Activated T-helper 1 cell treated with Interleukin-2 at 50 U/mL for 16 hours (primary cell): ENCODE results near the gene GFPT1.

Experiments used
- DNase-seq: peaks from one replicate; pipeline ENCODE4 v3.0.0-alpha.2; 2020; ENCODE audit warnings: low read depth

The GFPT1 gene

DNA sequence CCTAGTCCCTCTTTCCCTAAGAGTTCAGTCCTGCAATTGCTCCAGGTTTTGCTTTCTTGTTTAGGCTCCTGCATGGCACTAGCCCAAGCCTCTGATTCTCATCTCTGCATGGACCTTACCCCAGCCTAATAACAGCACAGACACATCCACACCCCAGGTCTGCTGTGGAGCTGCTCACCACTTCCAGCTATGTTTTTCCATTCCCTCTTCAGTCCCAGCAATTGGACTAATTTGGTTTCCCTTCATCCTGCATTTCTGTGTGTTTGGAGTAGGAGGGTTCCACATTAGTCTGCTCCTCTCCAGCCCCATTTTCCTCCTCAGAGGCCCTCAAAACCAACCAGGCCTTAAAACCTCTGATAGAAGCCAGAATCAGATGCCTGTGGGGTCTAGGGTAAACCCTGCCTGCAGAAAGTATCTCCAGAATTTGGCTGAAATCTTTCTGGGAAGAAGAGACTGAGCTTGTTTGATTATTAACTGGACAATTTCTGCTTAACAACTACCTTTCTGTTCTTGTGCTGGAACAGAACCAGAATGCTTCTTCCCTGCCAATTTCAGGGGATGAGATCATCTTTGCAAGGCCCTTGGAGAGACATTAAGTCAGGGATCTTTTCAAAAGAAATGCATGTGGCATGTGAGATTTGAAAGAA is 95.9 kb downstream of the GFPT1 start:
- DNase-seq, result no peak

DNA sequence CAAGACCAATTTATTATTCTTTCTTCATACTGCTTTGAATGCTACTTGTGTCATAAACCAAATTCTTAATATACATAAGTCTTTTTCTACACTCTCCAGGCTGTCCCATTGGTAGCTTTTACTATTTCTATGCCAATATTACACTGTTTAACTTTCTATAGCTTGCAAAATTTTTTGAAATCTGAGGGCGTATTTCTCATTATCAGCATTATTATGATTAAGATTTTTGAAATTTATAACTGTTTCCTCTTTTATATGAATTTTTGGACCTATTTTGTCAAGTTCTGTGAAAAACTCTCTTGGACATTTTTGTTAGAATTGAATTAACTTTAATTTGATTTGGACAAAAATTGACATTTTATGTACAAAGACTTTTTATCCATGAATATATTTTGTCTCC is 98.6 kb downstream of the GFPT1 start:
- no peak for DNase-seq

DNA sequence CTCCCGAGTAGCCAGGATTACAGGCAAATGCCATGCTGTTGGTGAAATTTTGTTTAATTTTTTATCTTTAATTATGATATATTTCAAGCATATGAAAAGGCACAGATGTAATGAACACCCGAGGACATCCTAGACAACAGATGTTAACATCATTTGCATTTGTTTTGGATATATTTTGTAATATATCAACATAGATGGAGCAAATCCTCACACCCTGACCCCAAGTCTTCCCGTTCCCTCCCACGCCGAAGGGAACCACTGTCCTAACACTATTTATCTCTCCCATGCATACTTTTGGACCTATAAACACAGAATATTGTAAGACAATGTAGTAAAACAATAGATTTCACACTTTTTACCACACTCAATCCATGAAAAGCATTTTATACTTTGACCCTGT is 99.5 kb downstream of the GFPT1 start:
- DNase-seq, result no peak

DNA sequence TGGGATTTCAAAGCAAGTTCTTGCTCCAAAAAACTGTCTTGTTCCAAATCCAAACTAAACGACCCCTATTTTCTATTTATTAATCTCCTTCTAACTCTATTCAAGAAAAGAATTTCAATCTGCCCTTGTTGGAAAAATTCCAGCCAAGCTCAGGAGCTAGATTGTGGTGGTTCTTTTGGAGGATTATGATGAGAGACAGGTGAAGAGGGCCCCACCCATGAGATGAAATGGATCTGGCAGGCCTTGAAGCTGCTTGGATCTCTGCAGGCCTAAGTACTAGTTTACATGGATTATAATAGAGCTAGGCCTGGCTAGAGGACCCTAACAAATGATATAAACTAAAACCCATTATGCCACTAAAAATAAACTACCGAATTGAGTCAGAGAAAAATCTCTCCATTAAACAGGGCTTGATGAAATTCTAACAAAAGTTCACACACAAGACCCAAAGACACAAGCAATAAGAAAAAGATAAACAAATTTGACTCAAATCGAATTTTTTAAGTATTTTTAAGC is 101.6 kb downstream of the GFPT1 start:
- DNase-seq, result no peak

DNA sequence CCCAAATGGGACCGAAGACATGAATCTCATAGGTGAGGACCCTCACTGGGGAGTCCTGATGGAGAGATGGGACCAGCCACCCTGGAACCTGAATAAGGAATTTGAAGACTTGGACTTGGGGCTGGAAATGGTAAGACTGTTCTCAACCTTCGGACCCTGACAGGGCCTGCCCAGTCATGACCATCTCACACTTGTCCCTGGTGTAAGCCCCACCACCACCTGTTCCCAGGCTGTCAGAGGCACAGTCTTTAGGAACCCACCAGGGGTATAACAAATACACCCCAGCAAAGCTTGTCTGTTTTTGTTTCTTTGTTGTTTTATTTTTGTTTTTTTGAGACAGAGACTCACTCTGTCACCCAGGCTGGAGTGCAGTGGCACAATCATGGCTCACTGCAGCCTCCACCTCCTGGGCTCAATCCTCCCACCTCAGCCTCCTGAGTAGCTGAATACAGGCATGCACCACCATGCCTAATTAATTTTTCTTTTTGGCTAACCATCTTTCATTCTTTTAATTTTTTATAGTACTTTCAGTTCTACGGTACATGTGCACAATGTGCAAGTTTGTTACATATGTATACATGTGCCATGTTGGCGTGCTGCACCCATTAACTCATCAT is 106.1 kb downstream of the GFPT1 start:
- no peak for DNase-seq

DNA sequence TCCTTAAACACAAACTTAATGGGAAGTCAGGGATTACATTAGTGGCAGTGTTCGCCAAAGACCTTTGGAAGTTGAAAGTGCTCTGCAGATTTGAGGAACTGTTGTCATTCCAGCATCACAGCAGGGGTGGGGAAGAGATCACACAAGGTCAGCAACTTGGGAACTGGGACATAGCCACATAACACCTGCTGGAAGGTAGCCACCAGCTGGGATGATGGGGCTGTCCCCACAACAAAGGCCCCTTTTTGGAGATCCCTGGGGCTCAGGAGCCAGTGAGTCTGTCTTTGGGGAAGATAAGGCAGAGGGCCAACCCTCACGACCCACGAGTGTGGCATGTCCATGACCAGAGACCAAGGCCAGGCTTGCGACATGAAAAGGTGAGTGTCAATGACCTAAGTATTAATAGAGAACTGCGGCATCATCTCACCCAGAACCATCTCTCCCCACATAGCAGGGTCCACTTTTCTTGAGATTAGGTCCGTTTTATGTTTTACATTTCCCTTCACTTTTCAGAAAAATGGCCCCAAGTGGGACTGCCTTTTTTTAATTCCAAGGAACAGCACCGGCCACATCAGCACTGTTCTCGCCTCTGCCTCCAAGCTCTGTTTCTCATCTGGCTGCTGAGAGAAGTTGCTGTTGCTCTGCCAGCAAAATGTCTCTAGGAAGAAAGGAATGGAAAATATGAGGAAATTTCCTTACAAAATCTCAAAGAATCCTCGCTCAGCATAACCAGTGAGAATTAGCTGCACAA is 106.9 kb downstream of the GFPT1 start:
- DNase-seq, result no peak

DNA sequence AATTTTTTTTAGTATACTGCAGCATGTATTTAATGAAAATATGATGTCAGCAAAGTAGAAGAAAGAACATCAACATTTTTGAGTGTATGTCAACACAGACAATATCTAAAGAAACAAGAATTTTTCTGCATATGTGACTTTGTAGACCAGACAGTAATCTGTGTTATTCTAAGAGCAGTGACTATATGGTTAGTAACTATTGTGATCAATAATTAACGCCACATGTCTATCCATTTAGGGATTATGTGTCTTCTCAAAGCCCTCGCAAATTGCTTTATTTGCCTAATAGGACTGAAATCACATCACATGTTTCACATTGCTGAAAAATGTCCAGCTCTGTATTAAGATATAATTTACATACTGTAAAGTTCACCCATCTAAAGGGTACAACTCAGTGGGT is 107.8 kb downstream of the GFPT1 start:
- DNase-seq, result no peak

DNA sequence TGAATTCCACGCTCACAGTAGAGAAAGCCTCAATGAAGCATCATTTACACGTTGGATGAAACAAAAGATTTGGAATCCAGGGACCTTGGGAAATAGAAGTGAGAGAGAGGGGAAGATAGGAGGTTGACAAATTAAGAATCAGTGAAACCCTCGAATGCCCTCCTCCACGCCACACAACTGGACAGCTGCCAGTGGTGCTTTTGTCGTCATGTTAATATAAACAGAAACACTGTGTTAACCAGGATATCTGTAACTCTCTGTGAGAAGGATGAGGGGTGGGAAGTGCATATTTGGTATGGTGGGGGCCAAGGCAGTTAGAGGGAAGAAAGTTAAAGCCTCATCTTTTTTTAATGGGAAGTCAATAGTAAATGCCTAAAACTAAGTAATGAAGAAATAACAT is 108.7 kb downstream of the GFPT1 start:
- no peak for DNase-seq

DNA sequence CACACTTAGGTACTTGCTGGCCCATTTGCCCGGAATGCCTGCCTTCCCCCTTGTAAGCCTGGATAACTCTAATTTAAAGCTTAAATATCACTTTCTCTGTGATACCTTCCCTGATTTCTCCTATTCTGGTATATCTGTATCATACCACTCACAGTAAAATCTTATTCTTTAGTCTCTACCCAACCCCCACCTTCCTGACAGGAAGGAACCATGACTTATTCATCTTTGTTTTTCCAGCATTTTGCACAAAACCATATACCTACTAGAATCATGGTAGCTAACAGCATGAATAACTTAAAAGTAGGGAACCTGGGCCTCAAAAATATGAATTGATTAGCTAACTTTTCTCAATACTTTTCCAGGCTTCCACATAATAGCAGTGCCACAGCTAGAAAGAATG is 111.5 kb downstream of the GFPT1 start:
- DNase-seq, result no peak

DNA sequence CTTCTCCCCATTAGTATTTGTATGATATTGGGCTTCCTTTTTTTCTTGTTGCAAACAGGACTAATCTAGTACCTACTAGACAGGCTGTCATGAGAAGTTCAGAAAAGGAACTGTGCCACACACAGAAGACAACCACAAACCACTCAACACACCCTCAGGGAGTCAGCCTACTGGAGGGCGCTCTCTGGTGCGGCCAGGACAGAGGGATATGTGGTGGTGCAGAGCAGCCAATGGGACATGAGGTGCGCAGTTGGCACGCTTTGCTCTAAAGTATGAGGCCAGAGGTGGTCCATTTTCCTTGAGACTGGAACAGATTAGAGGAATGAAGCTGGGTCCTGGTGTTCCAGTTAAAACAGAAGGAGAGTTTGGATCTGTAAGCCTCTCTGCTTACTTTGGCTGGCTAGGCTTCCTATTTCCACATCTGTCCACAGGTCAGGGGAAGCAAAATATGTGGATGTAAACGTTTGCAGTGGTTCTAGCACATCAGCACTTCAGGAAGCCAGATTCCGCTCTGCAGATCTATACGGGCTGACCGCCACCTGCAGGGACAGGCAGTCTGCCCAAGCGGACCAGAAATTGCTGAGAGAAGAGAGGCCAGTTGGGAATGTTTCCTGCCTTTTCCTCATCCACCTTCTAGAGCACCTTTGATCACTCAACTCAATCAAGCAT is 114.1 kb downstream of the GFPT1 start:
- no peak for DNase-seq

DNA sequence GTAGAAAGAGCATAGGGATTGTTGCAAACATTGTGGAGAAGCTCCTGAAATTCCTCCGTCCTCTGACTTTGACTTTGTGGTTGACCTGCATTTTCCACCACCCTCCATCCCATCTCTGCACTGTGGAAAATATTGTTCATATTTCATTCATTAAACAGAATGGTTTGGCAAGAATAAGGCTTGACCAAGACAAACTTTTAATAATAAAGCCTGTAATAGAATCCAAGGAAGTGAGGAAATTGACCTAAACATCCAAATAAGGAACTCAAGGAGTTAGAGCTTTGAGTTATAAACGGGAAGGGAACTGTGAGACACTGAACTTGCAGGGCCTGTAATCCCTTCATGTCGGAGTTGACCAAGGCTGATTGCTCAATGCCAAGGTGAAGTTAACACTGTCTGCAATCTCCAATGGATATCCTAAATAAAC is 115.2 kb downstream of the GFPT1 start:
- no peak for DNase-seq
